Measurements from ENCODE around the gene PRR23C. TPM values are rescaled to one million over a fixed set of nuclear protein-coding genes. Genes with fewer than 3 reads are reported as not detected.

Gene PRR23C
- polyA plus RNA-seq, 1 donor (not counting 4 experiments of a cell fraction or from before 2014, with no cell fraction given): not detected

DNA sequence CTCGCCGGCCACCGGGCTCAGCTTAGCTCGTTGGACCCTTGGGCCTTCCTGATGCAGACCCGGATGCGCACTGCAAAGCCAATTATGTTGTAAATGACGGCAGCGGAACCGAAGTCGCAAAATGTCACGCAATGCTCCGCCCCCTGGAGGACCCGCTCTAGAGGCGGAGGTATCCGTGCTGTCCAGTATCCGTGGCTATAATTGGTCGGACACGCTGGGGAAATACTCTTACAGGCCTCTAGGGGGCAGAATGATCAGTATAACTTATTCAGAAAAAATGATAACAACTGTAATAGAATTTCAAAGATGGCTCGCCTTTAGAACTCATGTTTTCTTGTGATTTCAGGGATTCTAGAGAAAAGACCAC lies 23.8 kb downstream of the PRR23C start, which contains the start of gene PRR23B:
PRR23B (minus strand) TSS at position 59 of the 367 bp plus-strand sequence. CDS start 265 bp downstream, outside the sequence.
- Histone ChIP-seq H3K9ac (ENCODE audit: control insufficient read depth, extremely low read depth, insufficient read depth, low read length) (no peak within 1 kb of the TSS), H3K4me3 (ENCODE audit: control insufficient read depth in 2 of 3, extremely low read depth in 1 of 3, insufficient read depth in 2 of 3, low read depth in 1 of 3, low read length in 3 of 3) (no peak within 1 kb of the TSS), H3K4me2 (ENCODE audit: control insufficient read depth, extremely low read depth, insufficient read depth, low read depth, low read length) (no peak within 1 kb of the TSS), H3K36me3 (ENCODE audit: control insufficient read depth in 2 of 2, extremely low read depth in 1 of 2, insufficient read depth in 2 of 2, low read length in 2 of 2) (no peaks in the 10 kb centered on the region), H3K27ac (ENCODE audit: control insufficient read depth, insufficient read depth, low read length) (no peak within 1 kb of the TSS), H3K9me3 (ENCODE audit: control insufficient read depth, low read depth, low read length) (no peaks in the 10 kb centered on the region), H3K9me1 (ENCODE audit: control insufficient read depth, extremely low read depth, insufficient read depth, low read length) (no peaks in the 10 kb centered on the region), H3K79me2 (ENCODE audit: control insufficient read depth, insufficient read depth, low read length) (no peaks in the 10 kb centered on the region), H4K20me1 (ENCODE audit: control insufficient read depth, extremely low read depth, insufficient read depth, low read length) (no peaks in the 10 kb centered on the region), H3K4me1 (ENCODE audit: control insufficient read depth, extremely low read depth, insufficient read depth, low read length) (no peaks in the 10 kb centered on the region), H2AFZ (ENCODE audit: control insufficient read depth, low read length) (no peak within 1 kb of the TSS), H3K27me3 (ENCODE audit: control insufficient read depth, extremely low read depth, insufficient read depth, low read length) (no peaks in the 10 kb centered on the region)
- DNase-seq (ENCODE audit: low read depth, low spot score): no peak
- dilution Hi-C loops (cut with MboI; ENCODE audit: extremely low pct_ligation_motif_present, low sequenced_read_pairs): no loop called here
- TF ChIP-seq EZH2 (IDR thresholded peaks at IDR 0.05; ENCODE audit: low read length): no peak
- TF ChIP-seq, protein P1, sequence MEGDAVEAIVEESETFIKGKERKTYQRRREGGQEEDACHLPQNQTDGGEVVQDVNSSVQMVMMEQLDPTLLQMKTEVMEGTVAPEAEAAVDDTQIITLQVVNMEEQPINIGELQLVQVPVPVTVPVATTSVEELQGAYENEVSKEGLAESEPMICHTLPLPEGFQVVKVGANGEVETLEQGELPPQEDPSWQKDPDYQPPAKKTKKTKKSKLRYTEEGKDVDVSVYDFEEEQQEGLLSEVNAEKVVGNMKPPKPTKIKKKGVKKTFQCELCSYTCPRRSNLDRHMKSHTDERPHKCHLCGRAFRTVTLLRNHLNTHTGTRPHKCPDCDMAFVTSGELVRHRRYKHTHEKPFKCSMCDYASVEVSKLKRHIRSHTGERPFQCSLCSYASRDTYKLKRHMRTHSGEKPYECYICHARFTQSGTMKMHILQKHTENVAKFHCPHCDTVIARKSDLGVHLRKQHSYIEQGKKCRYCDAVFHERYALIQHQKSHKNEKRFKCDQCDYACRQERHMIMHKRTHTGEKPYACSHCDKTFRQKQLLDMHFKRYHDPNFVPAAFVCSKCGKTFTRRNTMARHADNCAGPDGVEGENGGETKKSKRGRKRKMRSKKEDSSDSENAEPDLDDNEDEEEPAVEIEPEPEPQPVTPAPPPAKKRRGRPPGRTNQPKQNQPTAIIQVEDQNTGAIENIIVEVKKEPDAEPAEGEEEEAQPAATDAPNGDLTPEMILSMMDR (optimal IDR thresholded peaks at IDR 0.05 in 1 of 3, IDR thresholded peaks at IDR 0.05 in 1 of 3, conservative IDR thresholded peaks at IDR 0.05 in 1 of 3; ENCODE audit: extremely low read depth in 1 of 3, insufficient read depth in 2 of 3, low read length in 3 of 3): peak in 2 of 3 experiments; percentile 9
- FAIRE-seq: no peak

DNA sequence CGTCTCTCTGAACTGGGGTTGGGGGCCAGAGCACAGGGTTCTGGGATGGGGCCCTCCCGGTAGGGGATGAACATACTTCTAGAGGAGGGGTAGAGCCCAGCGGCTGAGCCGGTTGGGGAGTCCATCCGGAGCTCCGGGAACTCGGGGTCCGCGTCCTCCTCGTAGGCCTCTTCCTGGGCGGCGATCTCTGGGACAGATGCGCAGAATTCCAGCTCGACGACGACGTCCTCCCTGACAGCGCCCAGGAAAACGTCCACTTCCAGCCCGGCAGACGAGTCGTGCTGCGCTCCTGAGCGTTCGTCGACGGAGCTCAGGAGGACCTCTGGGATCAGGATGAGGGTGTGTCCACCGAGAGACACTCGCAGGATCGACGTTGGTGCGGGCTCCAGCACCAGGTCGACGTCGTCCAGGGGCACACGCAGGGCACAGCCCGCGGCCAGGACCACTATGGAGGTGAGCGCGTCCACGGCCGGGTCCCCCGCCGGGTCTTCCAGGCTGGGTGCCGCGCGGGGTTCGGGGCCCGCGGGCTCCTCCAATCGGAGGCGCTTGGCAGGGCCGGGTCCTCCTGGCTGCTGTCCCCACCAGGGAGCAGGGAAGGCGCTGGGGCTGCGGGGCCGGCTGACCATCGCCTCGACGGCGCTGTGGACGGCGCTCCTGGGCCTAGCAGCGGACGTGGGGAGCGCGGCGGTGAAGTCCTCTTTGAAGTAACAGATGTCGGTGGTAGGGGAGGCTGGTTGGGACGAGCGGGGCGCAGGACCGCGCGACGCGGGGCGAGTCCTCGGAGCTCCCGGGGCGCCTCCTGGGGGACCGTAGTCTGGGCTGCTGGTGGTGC lies 24.4 kb downstream of the PRR23C start:
- H3K27me3 ChIP-seq (ENCODE audit: control insufficient read depth, extremely low read depth, insufficient read depth, low read length): no peaks in the 10 kb centered on the region
- FAIRE-seq (no peak), DNase-seq (ENCODE audit: low read depth, low spot score) (no peak)
- no peak for TF ChIP-seq EZH2 (IDR thresholded peaks at IDR 0.05; ENCODE audit: low read length)
- TF ChIP-seq, protein P1 (optimal IDR thresholded peaks at IDR 0.05 in 1 of 3, IDR thresholded peaks at IDR 0.05 in 1 of 3, conservative IDR thresholded peaks at IDR 0.05 in 1 of 3; ENCODE audit: extremely low read depth in 1 of 3, insufficient read depth in 2 of 3, low read length in 3 of 3): no peak
- H3K36me3 ChIP-seq (ENCODE audit: control insufficient read depth in 2 of 2, extremely low read depth in 1 of 2, insufficient read depth in 2 of 2, low read length in 2 of 2): no peaks in the 10 kb centered on the region
- H4K20me1 ChIP-seq (ENCODE audit: control insufficient read depth, extremely low read depth, insufficient read depth, low read length): no peaks in the 10 kb centered on the region
- dilution Hi-C loops (cut with MboI; ENCODE audit: extremely low pct_ligation_motif_present, low sequenced_read_pairs): no loop called here
- H3K79me2 ChIP-seq (ENCODE audit: control insufficient read depth, insufficient read depth, low read length): no peaks in the 10 kb centered on the region
- no peak overlapping the region for H3K9ac ChIP-seq (ENCODE audit: control insufficient read depth, extremely low read depth, insufficient read depth, low read length)
- no peak overlapping the region for H3K4me3 ChIP-seq (ENCODE audit: control insufficient read depth in 2 of 3, extremely low read depth in 1 of 3, insufficient read depth in 2 of 3, low read depth in 1 of 3, low read length in 3 of 3)
- no peaks in the 10 kb centered on the region for H3K4me1 ChIP-seq (ENCODE audit: control insufficient read depth, extremely low read depth, insufficient read depth, low read length)
- H3K9me3 ChIP-seq (ENCODE audit: control insufficient read depth, low read depth, low read length): no peaks in the 10 kb centered on the region
- no peaks in the 10 kb centered on the region for H3K9me1 ChIP-seq (ENCODE audit: control insufficient read depth, extremely low read depth, insufficient read depth, low read length)
- H2AFZ ChIP-seq (ENCODE audit: control insufficient read depth, low read length): no peak overlapping the region
- H3K4me2 ChIP-seq (ENCODE audit: control insufficient read depth, extremely low read depth, insufficient read depth, low read depth, low read length): no peak overlapping the region
- H3K27ac ChIP-seq (ENCODE audit: control insufficient read depth, insufficient read depth, low read length): no peak overlapping the region
